Measurements from ENCODE around the gene LRIT3. TPM values are rescaled to one million over a fixed set of nuclear protein-coding genes. Genes with fewer than 3 reads are reported as not detected.

Gene LRIT3
- total and polyA plus RNA-seq, 2 of the 8 experiments (the other 6 are each of a cell fraction or from before 2014, with no cell fraction given) = 0.11 TPM; not detected in 1

- Histone ChIP-seq H2AK5ac (ENCODE audit: low read depth, low read length) (no peak overlapping the region), H3K27me3 (replicated peaks in 1 of 4; ENCODE audit: control insufficient read depth in 3 of 4, extremely low read depth in 1 of 4, insufficient read depth in 3 of 4, low read length in 3 of 4) (no peaks in the 10 kb centered on the region), H3K9me3 (ENCODE audit: insufficient read depth in 2 of 2, low read depth in 1 of 2, low read length in 1 of 2) (no peaks in the 10 kb centered on the region), H3K4ac (replicated peaks; ENCODE audit: insufficient read length, low read depth, low read length) (no peak overlapping the region), H3K4me1 (replicated peaks in 1 of 4; ENCODE audit: control insufficient read depth in 3 of 4, insufficient read depth in 4 of 4, low read length in 3 of 4) (no peaks in the 10 kb centered on the region), H2AFZ (ENCODE audit: low read length) (no peak overlapping the region), H4K20me1 (replicated peaks in 1 of 2; ENCODE audit: control insufficient read depth in 1 of 2, insufficient read depth in 2 of 2, low read length in 2 of 2) (no peaks in the 10 kb centered on the region), H3K4me2 (ENCODE audit: insufficient read depth in 1 of 2, low read depth in 2 of 2, low read length in 2 of 2) (no peak overlapping the region), H3K4me3 (ENCODE audit: extremely low read depth in 1 of 4, insufficient read depth in 2 of 4, low read depth in 3 of 4, low read length in 4 of 4) (no peak overlapping the region), H3K23me2 (ENCODE audit: low read depth, low read length) (no peaks in the 10 kb centered on the region), H3K56ac (replicated peaks; ENCODE audit: insufficient read length, low read depth, low read length) (no peak overlapping the region), H2BK12ac (ENCODE audit: low read depth, low read length) (no peak overlapping the region), H2BK5ac (ENCODE audit: low read depth, low read length) (no peak overlapping the region), H3K79me1 (ENCODE audit: low read depth, low read length) (no peaks in the 10 kb centered on the region), H4K91ac (replicated peaks; ENCODE audit: insufficient read length, low read length) (no peak overlapping the region), H4K8ac (ENCODE audit: extremely low read depth, insufficient read depth, low read length) (no peak overlapping the region), H3K79me2 (ENCODE audit: control insufficient read depth in 1 of 2, insufficient read depth in 2 of 2, low read length in 2 of 2) (no peaks in the 10 kb centered on the region), H2BK15ac (ENCODE audit: low read length) (no peak overlapping the region), H2BK20ac (ENCODE audit: low read length) (no peak overlapping the region), H2BK120ac (replicated peaks; ENCODE audit: low read depth, low read length) (no peak overlapping the region), H3K36me3 (ENCODE audit: control insufficient read depth in 2 of 4, insufficient read depth in 4 of 4, low read length in 3 of 4) (no peaks in the 10 kb centered on the region), H3K14ac (ENCODE audit: insufficient read length) (no peak overlapping the region), H3K9ac (replicated peaks in 1 of 4; ENCODE audit: extremely low read depth in 1 of 4, low read depth in 3 of 4, low read length in 3 of 4) (no peak overlapping the region), H3K18ac (ENCODE audit: extremely low read depth, low read length) (no peak overlapping the region), H3K23ac (ENCODE audit: insufficient read length) (no peak overlapping the region), H4K5ac (ENCODE audit: insufficient read length, low read depth, low read length) (no peak overlapping the region), H3K27ac (ENCODE audit: low read depth, low read length) (no peak overlapping the region)
- FAIRE-seq (no peak), DNase-seq (ENCODE audit: low read depth in 1 of 2, low spot score in 2 of 2) (no peak)
- ChIA-PET POLR2A (ENCODE audit: partially characterized antibody) (no interaction called here), CTCF (ENCODE audit: partially characterized antibody) (interaction anchor here (0.6 to 1.1 kb wide), 4 partner anchors 8 to 280 kb away, joined by 3 to 5 read pairs (median 4); no protein-coding TSS in a partner anchor)
- 81% methylated on average over 11 of the region's 11 CpGs; no CpG with 5 or more reads in 1 of the 2 experiments for WGBS, 2 experiments (ENCODE audit: extremely low coverage in 1 of 2, insufficient coverage in 1 of 2, insufficient read length in 1 of 2, insufficient replicate concordance in 2 of 2, low coverage in 1 of 2, low lambda C conversion rate in 2 of 2, missing lambda C conversion rate in 1 of 2)
- TF ChIP-seq GTF2F1 (IDR thresholded peaks at IDR 0.05; ENCODE audit: borderline replicate concordance, low read depth, low read length) (no peak), SRF (IDR thresholded peaks at IDR 0.05; ENCODE audit: low read depth, low read length) (no peak), TCF12 (IDR thresholded peaks at IDR 0.05; ENCODE audit: low read depth, low read length) (no peak), NRF1 (IDR thresholded peaks at IDR 0.05; ENCODE audit: low read depth, low read length) (no peak)
- TF ChIP-seq, protein P1, sequence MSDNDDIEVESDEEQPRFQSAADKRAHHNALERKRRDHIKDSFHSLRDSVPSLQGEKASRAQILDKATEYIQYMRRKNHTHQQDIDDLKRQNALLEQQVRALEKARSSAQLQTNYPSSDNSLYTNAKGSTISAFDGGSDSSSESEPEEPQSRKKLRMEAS (IDR thresholded peaks at IDR 0.05) = no peak
Measured at GRCh38 chr4:109873791-109874514, 26.0 kb downstream of the LRIT3 start.

All from H1 (cell line).